CD14-positive monocyte (primary cell): ENCODE data around the gene B4GALT1. TPM values are rescaled to one million over a fixed set of nuclear protein-coding genes. Genes with fewer than 3 reads are reported as not detected.

ENCODE experiments used
- DNase-seq, 3 donors: peaks; one replicate each; pipeline ENCODE4 v3.0.0-alpha.2; 2011 to 2022
- H2AFZ ChIP-seq: 2 replicates; pipeline ENCODE4 v1.6.0; 2012; ENCODE audit warnings: mild to moderate bottlenecking, low read depth, low read length, inconsistent platforms; ENCODE audit not compliant: insufficient read depth, poor library complexity, severe bottlenecking
- H3K27ac ChIP-seq, 2 donors: 1 replicate in 1 of 2; 2 replicates in 1 of 2; pipeline ENCODE4 v1.5.1; 2012 to 2013; ENCODE audit warnings: low read length in 2 of 2, control low read depth in 1 of 2, inconsistent platforms in 1 of 2, low read depth in 1 of 2, mild to moderate bottlenecking in 1 of 2
- H3K27me3 ChIP-seq, 2 donors: one replicate each; pipeline versions ENCODE4 v1.6.0 to v1.6.1; 2011 to 2013; ENCODE audit warnings: low read length in 2 of 2; ENCODE audit not compliant: control insufficient read depth in 2 of 2, insufficient read depth in 2 of 2
- H3K36me3 ChIP-seq, 2 donors: replicated peaks in 1 of 2; 1 replicate in 1 of 2; 2 replicates in 1 of 2; pipeline versions ENCODE4 v1.5.1 to v1.6.1; 2012 to 2013; ENCODE audit warnings: low read length in 2 of 2, control low read depth in 1 of 2, inconsistent platforms in 1 of 2, mild to moderate bottlenecking in 1 of 2; ENCODE audit not compliant: insufficient read depth in 2 of 2, control insufficient read depth in 1 of 2
- H3K4me1 ChIP-seq, 2 donors: 1 replicate in 1 of 2; 2 replicates in 1 of 2; pipeline versions ENCODE4 v1.5.1 to v1.6.1; 2012 to 2013; ENCODE audit warnings: low read length in 2 of 2, control low read depth in 1 of 2, inconsistent platforms in 1 of 2, mild to moderate bottlenecking in 1 of 2, moderate library complexity in 1 of 2; ENCODE audit not compliant: insufficient read depth in 2 of 2, control insufficient read depth in 1 of 2
- H3K4me2 ChIP-seq: replicated peaks from 2 replicates; pipeline ENCODE3; 2012; ENCODE audit warnings: low read length, moderate library complexity, mild to moderate bottlenecking; ENCODE audit not compliant: poor library complexity, severe bottlenecking; ENCODE audit errors: extremely low read depth
- H3K4me3 ChIP-seq, 3 experiments: fragments of 200-600 bp in 1 of 3; sonication (generic) in 1 of 3; replicated peaks in 1 of 3; 1 replicate in 2 of 3; 2 replicates in 1 of 3; pipeline ENCODE4 v1.5.1; 2011 to 2013; ENCODE audit warnings: low read length in 3 of 3, mild to moderate bottlenecking in 3 of 3, control low read depth in 2 of 3, low read depth in 2 of 3, inconsistent platforms in 1 of 3, moderate library complexity in 1 of 3
- H3K79me2 ChIP-seq: 2 replicates; pipeline ENCODE4 v1.6.0; 2012; ENCODE audit warnings: mild to moderate bottlenecking, control low read depth, inconsistent platforms, low read length, moderate library complexity; ENCODE audit not compliant: insufficient read depth
- H3K9ac ChIP-seq: 2 replicates; pipeline ENCODE4 v1.6.0; 2017; ENCODE audit warnings: low read length, mild to moderate bottlenecking; ENCODE audit not compliant: insufficient read depth, poor library complexity, severe bottlenecking
- H3K9me3 ChIP-seq, 2 donors: replicated peaks in 1 of 2; 1 replicate in 1 of 2; 2 replicates in 1 of 2; pipeline versions ENCODE4 v1.5.1 to v1.6.1; 2012 to 2013; ENCODE audit warnings: low read length in 2 of 2, control low read depth in 1 of 2; ENCODE audit not compliant: control insufficient read depth in 1 of 2, insufficient read depth in 1 of 2
- H4K20me1 ChIP-seq: 2 replicates; pipeline ENCODE4 v1.6.0; 2012; ENCODE audit warnings: mild to moderate bottlenecking, low read length, control low read depth, moderate library complexity; ENCODE audit not compliant: insufficient read depth
- H3K27ac Mint-ChIP-seq, 7 donors: one replicate each; pipeline ENCODE4 v1.8.0; 2020; ENCODE audit warnings: mild to moderate bottlenecking in 7 of 7, mixed read lengths in 7 of 7, moderate library complexity in 6 of 7, inconsistent platforms in 2 of 7
- H3K27me3 Mint-ChIP-seq, 3 donors: one replicate each; pipeline ENCODE4 v1.8.0; 2021 to 2022; ENCODE audit warnings: low read depth in 3 of 3, mild to moderate bottlenecking in 3 of 3, mixed read lengths in 3 of 3, moderate library complexity in 3 of 3, inconsistent platforms in 1 of 3
- H3K36me3 Mint-ChIP-seq, 2 donors: one replicate each; pipeline ENCODE4 v1.8.0; 2020; ENCODE audit warnings: mixed read lengths in 2 of 2, inconsistent platforms in 1 of 2, mild to moderate bottlenecking in 1 of 2
- H3K4me1 Mint-ChIP-seq: one replicate; pipeline ENCODE4 v1.8.0; 2020; ENCODE audit warnings: mild to moderate bottlenecking, mixed read lengths
- H3K4me3 Mint-ChIP-seq, 2 donors: one replicate each; pipeline ENCODE4 v1.8.0; 2020; ENCODE audit warnings: mild to moderate bottlenecking in 2 of 2, mixed read lengths in 2 of 2, moderate library complexity in 1 of 2
- H3K9me3 Mint-ChIP-seq, 7 donors: one replicate each; pipeline ENCODE4 v1.8.0; 2020 to 2022; ENCODE audit warnings: mixed read lengths in 7 of 7, mild to moderate bottlenecking in 6 of 7, moderate library complexity in 6 of 7, inconsistent platforms in 2 of 7
- WGBS: methylation state at CpG from one replicate; pipeline ENCODE4 v1.1.5; 2013; ENCODE audit warnings: missing lambda C conversion rate; ENCODE audit not compliant: insufficient coverage; 5-methylcytosine and 5-hydroxymethylcytosine counted together
- intact Hi-C, 2 donors: fragments of 100-400 bp; cut with micrococcal nuclease; formaldehyde crosslinking; loops; one replicate each; pipeline versions ENCODE4 v1.15.0 to v1.15.1; 2023
- polyA plus RNA-seq, 3 donors: library from polyadenylated mRNA; depleted of rRNA in 1 of 3; unstranded in 2 of 3; stranded (reverse) in 1 of 3; fragments of 300-500 nt in 2 of 3; fragments of >200 nt in 1 of 3; fragmentation: Illumina TruSeq in 2 of 3; gene quantifications; 1 replicate in 2 of 3; 2 replicates in 1 of 3; pipeline ENCODE4 v1.2.3, GENCODE V29; 2012 to 2021
- TF ChIP-seq, protein P1 (sequence below): fragments of 200-600 bp; IDR thresholded peaks from one replicate; pipeline ENCODE4 v1.8.0; 2022; ENCODE audit warnings: antibody characterized with exemption, mild to moderate bottlenecking

B4GALT1 gene
- polyA plus RNA-seq, 3 donors = 27.6 to 53.7 (median 38.6) TPM

- Histone ChIP-seq H3K4me2 (no peak overlapping the region), H3K9me3 (no peaks in the 10 kb centered on the region), H3K9ac (no peak overlapping the region), H4K20me1 (peaks cover 99% of the 10 kb centered on the region), H3K4me1 (peaks cover 55 to 79% of the 10 kb centered on the region in 2 donors), H3K79me2 (peaks cover 94% of the 10 kb centered on the region), H3K4me3 (no peak overlapping the region), H3K27me3 (no peaks in the 10 kb centered on the region), H3K27ac (peak overlapping the region in 1 of 2 donors; percentile 21), H2AFZ (no peak overlapping the region), H3K36me3 (peaks cover 3 to 24% of the 10 kb centered on the region in 2 donors)
- intact Hi-C loops = loop anchor here in 1 of 2 donors (5.0 kb wide), 1 partner anchor 33 kb away; no protein-coding TSS in a partner anchor
- DNase-seq = no peak
- H3K36me3 Mint-ChIP-seq = peaks cover 38 to 39% of the 10 kb centered on the region in 2 donors
- no peaks in the 10 kb centered on the region for H3K9me3 Mint-ChIP-seq
- H3K4me1 Mint-ChIP-seq = peaks cover 89% of the 10 kb centered on the region
- TF ChIP-seq, protein P1, sequence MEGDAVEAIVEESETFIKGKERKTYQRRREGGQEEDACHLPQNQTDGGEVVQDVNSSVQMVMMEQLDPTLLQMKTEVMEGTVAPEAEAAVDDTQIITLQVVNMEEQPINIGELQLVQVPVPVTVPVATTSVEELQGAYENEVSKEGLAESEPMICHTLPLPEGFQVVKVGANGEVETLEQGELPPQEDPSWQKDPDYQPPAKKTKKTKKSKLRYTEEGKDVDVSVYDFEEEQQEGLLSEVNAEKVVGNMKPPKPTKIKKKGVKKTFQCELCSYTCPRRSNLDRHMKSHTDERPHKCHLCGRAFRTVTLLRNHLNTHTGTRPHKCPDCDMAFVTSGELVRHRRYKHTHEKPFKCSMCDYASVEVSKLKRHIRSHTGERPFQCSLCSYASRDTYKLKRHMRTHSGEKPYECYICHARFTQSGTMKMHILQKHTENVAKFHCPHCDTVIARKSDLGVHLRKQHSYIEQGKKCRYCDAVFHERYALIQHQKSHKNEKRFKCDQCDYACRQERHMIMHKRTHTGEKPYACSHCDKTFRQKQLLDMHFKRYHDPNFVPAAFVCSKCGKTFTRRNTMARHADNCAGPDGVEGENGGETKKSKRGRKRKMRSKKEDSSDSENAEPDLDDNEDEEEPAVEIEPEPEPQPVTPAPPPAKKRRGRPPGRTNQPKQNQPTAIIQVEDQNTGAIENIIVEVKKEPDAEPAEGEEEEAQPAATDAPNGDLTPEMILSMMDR = no peak
- H3K27ac Mint-ChIP-seq = peak overlapping the region in 6 of 7 donors; percentile 3 to 81 (median 48)
- H3K27me3 Mint-ChIP-seq = peaks cover 0 to 3% (median 0%) of the 10 kb centered on the region in 3 donors
- peak overlapping the region in 1 of 2 donors; percentile 33 for H3K4me3 Mint-ChIP-seq
- 65% methylated on average over 18 of the region's 18 CpGs for WGBS
Observed at GRCh38 chr9:33139421-33140228, 27.5 kb downstream of the B4GALT1 start.

DNA sequence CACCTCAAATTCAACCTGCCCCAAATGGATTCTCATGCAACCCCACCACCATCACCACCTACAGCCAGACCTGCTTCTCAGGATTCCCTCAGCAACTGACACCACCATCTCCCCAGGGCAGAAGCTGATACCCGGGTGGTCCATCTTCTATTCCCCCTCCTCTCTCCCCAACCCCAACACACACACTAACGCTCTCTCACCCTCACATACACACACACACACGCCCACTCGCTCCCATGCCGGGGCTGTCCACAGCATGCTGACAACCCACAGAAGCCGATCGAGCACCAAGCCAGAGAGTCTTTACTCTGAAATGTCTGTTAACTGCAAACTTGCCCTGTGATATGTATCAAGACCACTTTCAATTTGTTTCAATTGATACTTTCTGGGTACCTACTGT is 28.4 kb downstream of the B4GALT1 start:
- peaks cover 94% of the 10 kb centered on the region for H3K79me2 ChIP-seq
- H4K20me1 ChIP-seq = peaks cover 99% of the 10 kb centered on the region
- H3K36me3 ChIP-seq = peaks cover 11 to 33% of the 10 kb centered on the region in 2 donors
- peak overlapping the region in 5 of 7 donors; percentile 3 to 52 (median 19) for H3K27ac Mint-ChIP-seq
- H3K9me3 ChIP-seq = no peaks in the 10 kb centered on the region
- H3K9ac ChIP-seq = no peak overlapping the region
- no peak overlapping the region for H3K4me3 ChIP-seq
- peaks cover 45 to 48% of the 10 kb centered on the region in 2 donors for H3K36me3 Mint-ChIP-seq
- no peaks in the 10 kb centered on the region for H3K27me3 ChIP-seq
- H3K27me3 Mint-ChIP-seq = peaks cover 0 to 3% (median 0%) of the 10 kb centered on the region in 3 donors
- no peak for DNase-seq
- peak overlapping the region in 1 of 2 donors; percentile 42 for H3K27ac ChIP-seq
- TF ChIP-seq, protein P1 = no peak
- no peak overlapping the region for H3K4me2 ChIP-seq
- WGBS = 98% methylated on average over 5 of the region's 7 CpGs
- peak overlapping the region in 1 of 2 donors; percentile 40 for H3K4me3 Mint-ChIP-seq
- no peak overlapping the region for H2AFZ ChIP-seq
- H3K4me1 Mint-ChIP-seq = peaks cover 80% of the 10 kb centered on the region
- peaks cover 47 to 71% of the 10 kb centered on the region in 2 donors for H3K4me1 ChIP-seq
- intact Hi-C loops = loop anchor here in 1 of 2 donors (5.0 kb wide), 1 partner anchor 34 kb away; no protein-coding TSS in a partner anchor
- H3K9me3 Mint-ChIP-seq = no peaks in the 10 kb centered on the region
